HL-60/S4 treated with retinoic acid at 250 ng/mL for 4 days and 3 days (cell line): Measurements from ENCODE around the gene PDE2A.

Experiments
- in situ Hi-C: fragments of 300-500 bp; cut with MboI; formaldehyde crosslinking; loops from 2 replicates; pipeline ENCODE4 v1.7.0; 2022; ENCODE audit warnings: low sequenced_read_pairs

The PDE2A gene

GRCh38 chr11:72581067-72581466 lies 93.2 kb downstream of the PDE2A start:
- in situ Hi-C loops = no loop called here

GRCh38 chr11:72580642-72580950 lies 93.6 kb downstream of the PDE2A start:
- in situ Hi-C loops = no loop called here

- in situ Hi-C loops = loop anchor here (10.0 kb wide), 1 partner anchor 105 kb away; no protein-coding TSS in a partner anchor
Measured at GRCh38 chr11:72579816-72580641, 94.2 kb downstream of the PDE2A start.

GRCh38 chr11:72578991-72579815 lies 95.0 kb downstream of the PDE2A start:
- in situ Hi-C loops = loop anchor here (10.0 kb wide), 1 partner anchor 104 kb away; no protein-coding TSS in a partner anchor

- in situ Hi-C loops = loop anchor here (10.0 kb wide), 1 partner anchor 104 kb away; no protein-coding TSS in a partner anchor
Measured at GRCh38 chr11:72578566-72578965, 95.7 kb downstream of the PDE2A start.

- in situ Hi-C loops = loop anchor here (10.0 kb wide), 1 partner anchor 103 kb away; no protein-coding TSS in a partner anchor
Measured at GRCh38 chr11:72578051-72578450, 96.2 kb downstream of the PDE2A start.

- in situ Hi-C loops = loop anchor here (10.0 kb wide), 1 partner anchor 102 kb away; no protein-coding TSS in a partner anchor
Measured at GRCh38 chr11:72577271-72577721, 96.9 kb downstream of the PDE2A start.

GRCh38 chr11:72576661-72577060 lies 97.6 kb downstream of the PDE2A start:
- in situ Hi-C loops = loop anchor here (10.0 kb wide), 1 partner anchor 102 kb away; no protein-coding TSS in a partner anchor

- in situ Hi-C loops = loop anchor here (10.0 kb wide), 1 partner anchor 101 kb away; no protein-coding TSS in a partner anchor
Measured at GRCh38 chr11:72576243-72576595, 98.0 kb downstream of the PDE2A start.

- in situ Hi-C loops = loop anchor here (10.0 kb wide), 1 partner anchor 101 kb away; no protein-coding TSS in a partner anchor
Measured at GRCh38 chr11:72575533-72576242, 98.5 kb downstream of the PDE2A start.

- in situ Hi-C loops = loop anchor here (10.0 kb wide), 1 partner anchor 100 kb away; no protein-coding TSS in a partner anchor
Measured at GRCh38 chr11:72574548-72575460, 99.4 kb downstream of the PDE2A start.

- in situ Hi-C loops = loop anchor here (10.0 kb wide), 1 partner anchor 99 kb away; no protein-coding TSS in a partner anchor
Measured at GRCh38 chr11:72573855-72574445, 100.3 kb downstream of the PDE2A start.

- in situ Hi-C loops = loop anchor here (10.0 kb wide), 1 partner anchor 98 kb away; no protein-coding TSS in a partner anchor
Measured at GRCh38 chr11:72573072-72573854, 101.0 kb downstream of the PDE2A start.

GRCh38 chr11:72572540-72572939 lies 101.7 kb downstream of the PDE2A start:
- in situ Hi-C loops = loop anchor here (10.0 kb wide), 1 partner anchor 98 kb away; no protein-coding TSS in a partner anchor

GRCh38 chr11:72570893-72571661 lies 103.1 kb downstream of the PDE2A start:
- in situ Hi-C loops = loop anchor here (10.0 kb wide), 1 partner anchor 96 kb away; no protein-coding TSS in a partner anchor

GRCh38 chr11:72569966-72570892 lies 104.0 kb downstream of the PDE2A start:
- in situ Hi-C loops = loop anchor here (10.0 kb wide), 1 partner anchor 95 kb away; no protein-coding TSS in a partner anchor
